HL-60 (cell line): Measurements from ENCODE around the gene PRMT7.
A peak's percentile ranks its signal among the peaks of the same experiment; 100 is the strongest.

Experiments
- DNase-seq, 2 experiments: peaks; one replicate each; pipeline ENCODE4 v3.0.0-alpha.2; 2010 to 2020; ENCODE audit warnings: low read depth in 1 of 2, low spot score in 1 of 2
- H3K27ac ChIP-seq: fragments of 250-450 bp; sonication (Bioruptor Pico); replicated peaks from 2 replicates; pipeline ENCODE4 v1.5.1; 2020; ENCODE audit warnings: mild to moderate bottlenecking, moderate library complexity
- H3K27me3 ChIP-seq: fragments of 250-450 bp; sonication (Bioruptor Pico); 2 replicates; pipeline ENCODE4 v1.5.1; 2021; ENCODE audit warnings: mild to moderate bottlenecking, moderate library complexity; ENCODE audit not compliant: insufficient read depth, poor library complexity, severe bottlenecking
- H3K4me3 ChIP-seq: replicated peaks from 2 replicates; pipeline ENCODE4 v1.5.1; 2011; ENCODE audit warnings: mild to moderate bottlenecking, control low read depth, low read length; ENCODE audit not compliant: insufficient read depth
- CTCF ChIP-seq: IDR thresholded peaks from one replicate; pipeline ENCODE4 v1.5.1; 2011; ENCODE audit warnings: low read length, control low read depth, inconsistent platforms; ENCODE audit not compliant: insufficient read depth
- GABPA ChIP-seq: IDR thresholded peaks from 2 replicates; pipeline ENCODE4 v1.6.1; 2012; ENCODE audit warnings: low read depth
- POLR2AphosphoS5 ChIP-seq: IDR thresholded peaks from 2 replicates; pipeline ENCODE4 v1.6.1; 2012; ENCODE audit warnings: low read depth
- SPI1 ChIP-seq: IDR thresholded peaks from 2 replicates; pipeline ENCODE4 v1.6.1; 2012; ENCODE audit warnings: low read depth, mild to moderate bottlenecking, borderline replicate concordance
- TF ChIP-seq, protein P1 (sequence below): IDR thresholded peaks from 2 replicates; pipeline ENCODE4 v1.6.1; 2012; ENCODE audit warnings: low read depth; ENCODE audit not compliant: insufficient replicate concordance

PRMT7 gene

DNA sequence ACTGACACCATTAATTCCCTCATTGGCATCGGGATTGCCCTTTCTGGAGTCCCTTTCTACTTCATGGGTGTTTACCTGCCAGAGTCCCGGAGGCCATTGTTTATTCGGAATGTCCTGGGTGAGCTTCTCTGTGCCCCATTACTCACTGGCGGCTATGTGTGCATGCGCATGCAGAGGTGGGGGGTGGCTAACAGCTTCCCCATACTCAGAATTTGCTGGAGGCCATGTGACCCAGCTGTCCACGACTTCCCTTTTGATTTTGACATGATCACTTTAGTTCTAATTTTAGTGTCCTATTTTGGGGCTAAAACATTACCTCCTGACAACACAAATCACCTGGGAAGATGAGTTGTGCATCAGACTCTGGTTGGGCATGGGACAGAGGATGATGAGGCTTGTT is 14.1 kb upstream of the PRMT7 start:
- TF ChIP-seq, protein P1, sequence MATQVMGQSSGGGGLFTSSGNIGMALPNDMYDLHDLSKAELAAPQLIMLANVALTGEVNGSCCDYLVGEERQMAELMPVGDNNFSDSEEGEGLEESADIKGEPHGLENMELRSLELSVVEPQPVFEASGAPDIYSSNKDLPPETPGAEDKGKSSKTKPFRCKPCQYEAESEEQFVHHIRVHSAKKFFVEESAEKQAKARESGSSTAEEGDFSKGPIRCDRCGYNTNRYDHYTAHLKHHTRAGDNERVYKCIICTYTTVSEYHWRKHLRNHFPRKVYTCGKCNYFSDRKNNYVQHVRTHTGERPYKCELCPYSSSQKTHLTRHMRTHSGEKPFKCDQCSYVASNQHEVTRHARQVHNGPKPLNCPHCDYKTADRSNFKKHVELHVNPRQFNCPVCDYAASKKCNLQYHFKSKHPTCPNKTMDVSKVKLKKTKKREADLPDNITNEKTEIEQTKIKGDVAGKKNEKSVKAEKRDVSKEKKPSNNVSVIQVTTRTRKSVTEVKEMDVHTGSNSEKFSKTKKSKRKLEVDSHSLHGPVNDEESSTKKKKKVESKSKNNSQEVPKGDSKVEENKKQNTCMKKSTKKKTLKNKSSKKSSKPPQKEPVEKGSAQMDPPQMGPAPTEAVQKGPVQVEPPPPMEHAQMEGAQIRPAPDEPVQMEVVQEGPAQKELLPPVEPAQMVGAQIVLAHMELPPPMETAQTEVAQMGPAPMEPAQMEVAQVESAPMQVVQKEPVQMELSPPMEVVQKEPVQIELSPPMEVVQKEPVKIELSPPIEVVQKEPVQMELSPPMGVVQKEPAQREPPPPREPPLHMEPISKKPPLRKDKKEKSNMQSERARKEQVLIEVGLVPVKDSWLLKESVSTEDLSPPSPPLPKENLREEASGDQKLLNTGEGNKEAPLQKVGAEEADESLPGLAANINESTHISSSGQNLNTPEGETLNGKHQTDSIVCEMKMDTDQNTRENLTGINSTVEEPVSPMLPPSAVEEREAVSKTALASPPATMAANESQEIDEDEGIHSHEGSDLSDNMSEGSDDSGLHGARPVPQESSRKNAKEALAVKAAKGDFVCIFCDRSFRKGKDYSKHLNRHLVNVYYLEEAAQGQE: no peak
- TF ChIP-seq SPI1 (peak; percentile 63; the same call in 1 of the 2 replicates), POLR2AphosphoS5 (peak; percentile 25; the same call in 1 of the 2 replicates)
- DNase-seq: peak in 1 of 2 experiments; percentile 77
- Histone ChIP-seq H3K4me3 (no peak overlapping the region), H3K27ac (peak overlapping the region; percentile 35), H3K27me3 (no peaks in the 10 kb centered on the region)

DNA sequence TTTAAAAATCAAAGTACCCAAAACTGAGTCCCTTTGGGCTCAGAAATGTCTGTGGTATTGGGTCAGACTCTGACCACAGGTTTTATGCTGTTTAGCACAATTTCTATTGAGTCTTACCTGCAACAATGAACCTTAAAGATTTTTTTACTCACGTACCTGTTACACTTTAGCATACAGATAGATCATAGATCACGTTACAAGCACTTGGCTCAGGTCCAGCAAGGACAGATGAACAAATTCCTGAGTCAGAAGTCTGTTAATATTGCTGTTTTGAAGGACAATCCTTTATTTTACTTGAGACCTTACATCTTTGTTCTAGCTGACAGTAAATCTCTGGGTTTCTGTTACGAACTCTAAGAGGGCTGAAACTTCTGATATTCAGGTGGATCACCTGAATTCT is 12.9 kb upstream of the PRMT7 start:
- Histone ChIP-seq H3K27ac (no peak overlapping the region), H3K4me3 (no peak overlapping the region), H3K27me3 (no peaks in the 10 kb centered on the region)
- DNase-seq: no peak
- TF ChIP-seq, protein P1: no peak

DNA sequence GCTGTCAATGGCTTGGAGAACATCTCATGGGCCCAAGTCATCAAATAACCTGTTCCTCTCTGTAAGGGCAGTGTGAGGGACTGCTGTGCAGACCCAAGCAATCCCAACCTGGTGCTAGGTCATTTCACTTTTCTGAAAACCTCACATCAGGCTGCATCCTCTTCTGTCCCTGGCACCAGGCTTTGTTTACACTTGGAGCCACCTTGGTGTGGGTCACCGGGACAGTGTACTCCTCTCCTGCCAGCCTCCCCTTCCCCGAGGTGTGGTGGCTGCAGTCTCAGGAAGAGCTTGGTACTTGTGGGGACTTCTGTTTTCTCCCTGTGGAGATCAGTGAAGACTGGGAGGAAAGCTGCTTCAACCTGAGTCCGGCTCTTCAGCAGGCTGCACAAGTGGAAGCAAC is 12.5 kb upstream of the PRMT7 start:
- TF ChIP-seq CTCF (no peak), POLR2AphosphoS5 (no peak), GABPA (no peak), SPI1 (no peak)
- TF ChIP-seq, protein P1: no peak
- no peak for DNase-seq

GRCh38 chr16:68298907-68299561 is 11.8 kb upstream of the PRMT7 start:
- H3K27me3 ChIP-seq: no peaks in the 10 kb centered on the region
- TF ChIP-seq POLR2AphosphoS5: peak; percentile 56; the same call in 1 of the 2 replicates
- TF ChIP-seq, protein P1: no peak
- no peak for DNase-seq
- H3K27ac ChIP-seq: peak overlapping the region; percentile 35; the same call in 1 of the 2 replicates
- no peak overlapping the region for H3K4me3 ChIP-seq

More for the DNA sequence above, 12.5 kb upstream of the PRMT7 start:
- no peak overlapping the region for H3K27ac ChIP-seq
- no peak overlapping the region for H3K4me3 ChIP-seq
- no peaks in the 10 kb centered on the region for H3K27me3 ChIP-seq
